Natural killer cell (primary cell): ENCODE measurements around the gene CAPN10. TPM values are rescaled to one million over a fixed set of nuclear protein-coding genes. Genes with fewer than 3 reads are reported as not detected.

Experiments
- ATAC-seq, 3 donors: fragments of 150-1000 bp in 2 of 3; fragments of 200-7000 bp in 1 of 3; cut with Tn5 transposase; 1 replicate in 1 of 3; 2 replicates in 2 of 3; pipeline ENCODE4 v1.10.0; 2021; ENCODE audit warnings: mild to moderate bottlenecking in 2 of 3, moderate library complexity in 2 of 3
- DNase-seq, 2 donors: peaks; one replicate each; pipeline versions ENCODE4 v3.0.0 to v3.0.0-alpha.2; 2013 to 2021; ENCODE audit warnings: mixed read lengths in 1 of 2
- H3K27ac ChIP-seq: one replicate; pipeline ENCODE4 v1.5.1; 2013; ENCODE audit warnings: mild to moderate bottlenecking, low read length
- H3K27me3 ChIP-seq: one replicate; pipeline ENCODE4 v1.6.1; 2013; ENCODE audit warnings: low read length; ENCODE audit not compliant: control insufficient read depth, insufficient read depth
- H3K36me3 ChIP-seq: one replicate; pipeline ENCODE4 v1.6.1; 2013; ENCODE audit warnings: low read length; ENCODE audit not compliant: control insufficient read depth, insufficient read depth
- H3K4me1 ChIP-seq: one replicate; pipeline ENCODE4 v1.6.1; 2013; ENCODE audit warnings: low read length; ENCODE audit not compliant: control insufficient read depth, insufficient read depth
- H3K4me3 ChIP-seq: one replicate; pipeline ENCODE4 v1.5.1; 2013; ENCODE audit warnings: low read length
- H3K9me3 ChIP-seq: one replicate; pipeline ENCODE4 v1.6.1; 2013; ENCODE audit warnings: low read length; ENCODE audit not compliant: control insufficient read depth, insufficient read depth
- H3K27ac Mint-ChIP-seq, 2 donors: one replicate each; pipeline ENCODE4 v1.8.0; 2022; ENCODE audit warnings: mild to moderate bottlenecking in 2 of 2, mixed read lengths in 2 of 2, moderate library complexity in 1 of 2
- H3K27me3 Mint-ChIP-seq, 2 donors: one replicate each; pipeline ENCODE4 v1.8.0; 2022; ENCODE audit warnings: low read depth in 2 of 2, mixed read lengths in 2 of 2
- H3K36me3 Mint-ChIP-seq: one replicate; pipeline ENCODE4 v1.8.0; 2022; ENCODE audit warnings: mixed read lengths
- H3K4me1 Mint-ChIP-seq, 2 donors: one replicate each; pipeline ENCODE4 v1.8.0; 2022; ENCODE audit warnings: mixed read lengths in 2 of 2
- H3K4me3 Mint-ChIP-seq: one replicate; pipeline ENCODE4 v1.8.0; 2022; ENCODE audit warnings: mild to moderate bottlenecking, moderate library complexity, mixed read lengths
- H3K9me3 Mint-ChIP-seq, 2 donors: one replicate each; pipeline ENCODE4 v1.8.0; 2022; ENCODE audit warnings: mixed read lengths in 2 of 2
- CTCF ChIP-seq: fragments of 200-600 bp; IDR thresholded peaks from one replicate; pipeline ENCODE4 v1.8.0; 2022; ENCODE audit warnings: antibody characterized with exemption
- WGBS: methylation state at CpG from one replicate; pipeline ENCODE4 v1.1.7; 2013; ENCODE audit warnings: missing lambda C conversion rate; ENCODE audit not compliant: insufficient coverage; 5-methylcytosine and 5-hydroxymethylcytosine counted together
- intact Hi-C: fragments of 100-400 bp; cut with micrococcal nuclease; formaldehyde crosslinking; loops from one replicate; pipeline ENCODE4 v1.14.2; 2022
- total RNA-seq, 4 donors: library from RNA; stranded (reverse); fragments of 120-200 nt in 1 of 4; gene quantifications; one replicate each; pipeline versions ENCODE4 v1.2.3 to v1.2.4, GENCODE V29; 2013 to 2022

The CAPN10 gene
- total RNA-seq, 3 donors from 2014 or later (not counting 1 experiment from before 2014, with no cell fraction given): 69.3 to 95.1 (median 91.0) TPM

- intact Hi-C loops: no loop called here
- DNase-seq (peak in 1 of 2 donors; percentile 2), ATAC-seq (no peak)
- Mint-ChIP-seq H3K4me3 (no peak overlapping the region), H3K27me3 (no peaks in the 10 kb centered on the region), H3K27ac (no peak overlapping the region), H3K4me1 (peaks cover 29 to 49% of the 10 kb centered on the region in 2 donors), H3K36me3 (peaks cover 8% of the 10 kb centered on the region), H3K9me3 (no peaks in the 10 kb centered on the region)
- peaks cover 34% of the 10 kb centered on the region for H3K4me1 ChIP-seq
- no peak overlapping the region for H3K27ac ChIP-seq
- TF ChIP-seq CTCF: no peak
- 96% methylated on average over 15 of the region's 17 CpGs for WGBS
- H3K9me3 ChIP-seq: no peaks in the 10 kb centered on the region
- H3K36me3 ChIP-seq: peaks cover 33% of the 10 kb centered on the region
- no peaks in the 10 kb centered on the region for H3K27me3 ChIP-seq
- H3K4me3 ChIP-seq: no peak overlapping the region
These were observed 31.6 kb upstream of the CAPN10 start for GRCh38 chr2:240554767-240555493.

GRCh38 chr2:240555541-240556250 lies 30.8 kb upstream of the CAPN10 start:
- Mint-ChIP-seq H3K27ac (no peak overlapping the region), H3K9me3 (no peaks in the 10 kb centered on the region), H3K27me3 (no peaks in the 10 kb centered on the region), H3K4me1 (peaks cover 31 to 51% of the 10 kb centered on the region in 2 donors), H3K4me3 (no peak overlapping the region), H3K36me3 (peaks cover 7% of the 10 kb centered on the region)
- no peak for TF ChIP-seq CTCF
- no peak overlapping the region for H3K4me3 ChIP-seq
- 96% methylated on average over 12 of the region's 16 CpGs for WGBS
- no peak for ATAC-seq
- no peak overlapping the region for H3K27ac ChIP-seq
- no peak for DNase-seq
- H3K36me3 ChIP-seq: peaks cover 33% of the 10 kb centered on the region
- H3K4me1 ChIP-seq: peaks cover 34% of the 10 kb centered on the region
- no peaks in the 10 kb centered on the region for H3K9me3 ChIP-seq
- no peaks in the 10 kb centered on the region for H3K27me3 ChIP-seq
- intact Hi-C loops: no loop called here

GRCh38 chr2:240556553-240557100 lies 29.9 kb upstream of the CAPN10 start:
- no peak overlapping the region for H3K27ac ChIP-seq
- Mint-ChIP-seq H3K4me3 (peak overlapping the region; percentile 58), H3K4me1 (peaks cover 37 to 58% of the 10 kb centered on the region in 2 donors), H3K36me3 (no peaks in the 10 kb centered on the region), H3K27ac (peak overlapping the region; percentile 51 to 52), H3K27me3 (no peaks in the 10 kb centered on the region), H3K9me3 (no peaks in the 10 kb centered on the region)
- WGBS: 67% methylated on average over 9 of the region's 9 CpGs
- no peaks in the 10 kb centered on the region for H3K9me3 ChIP-seq
- intact Hi-C loops: no loop called here
- H3K27me3 ChIP-seq: no peaks in the 10 kb centered on the region
- H3K36me3 ChIP-seq: peaks cover 26% of the 10 kb centered on the region
- DNase-seq: peak; percentile 59 to 83
- H3K4me3 ChIP-seq: no peak overlapping the region
- no peak for ATAC-seq
- peak; percentile 49 for TF ChIP-seq CTCF
- H3K4me1 ChIP-seq: peaks cover 40% of the 10 kb centered on the region
